Ishikawa (cell line): ENCODE results near the gene VLDLR.

Experiments used
- CEBPB ChIP-seq: IDR thresholded peaks from 2 replicates; pipeline ENCODE4 v1.6.1; 2012
- CREB1 ChIP-seq: IDR thresholded peaks from 2 replicates; pipeline ENCODE4 v1.6.1; 2012; ENCODE audit warnings: low read depth
- EGR1 ChIP-seq: IDR thresholded peaks from 2 replicates; pipeline ENCODE4 v1.6.1; 2012
- EP300 ChIP-seq: IDR thresholded peaks from 2 replicates; pipeline ENCODE4 v1.6.1; 2012; ENCODE audit warnings: borderline replicate concordance
- FOXM1 ChIP-seq: IDR thresholded peaks from 2 replicates; pipeline ENCODE4 v1.6.1; 2012; ENCODE audit warnings: low read depth, borderline replicate concordance
- MAX ChIP-seq: IDR thresholded peaks from 2 replicates; pipeline ENCODE4 v1.6.1; 2012
- NFIC ChIP-seq: IDR thresholded peaks from 2 replicates; pipeline ENCODE4 v1.6.1; 2012
- RAD21 ChIP-seq: IDR thresholded peaks from 2 replicates; pipeline ENCODE4 v1.6.1; 2012; ENCODE audit warnings: low read depth
- REST ChIP-seq: IDR thresholded peaks from 2 replicates; pipeline ENCODE4 v1.6.1; 2012; ENCODE audit warnings: low read depth, mild to moderate bottlenecking
- TAF1 ChIP-seq: IDR thresholded peaks from 2 replicates; pipeline ENCODE4 v1.6.1; 2012; ENCODE audit warnings: low read depth, mild to moderate bottlenecking
- TCF12 ChIP-seq: IDR thresholded peaks from 2 replicates; pipeline ENCODE4 v1.6.1; 2012; ENCODE audit warnings: low read depth
- YY1 ChIP-seq: IDR thresholded peaks from 2 replicates; pipeline ENCODE4 v1.6.1; 2012; ENCODE audit warnings: low read depth
- ZBTB7A ChIP-seq: IDR thresholded peaks from 2 replicates; pipeline ENCODE4 v1.6.1; 2012; ENCODE audit warnings: low read depth
- TF ChIP-seq, protein P1 (sequence below): IDR thresholded peaks from 2 replicates; pipeline ENCODE4 v1.6.1; 2012

The VLDLR gene

DNA sequence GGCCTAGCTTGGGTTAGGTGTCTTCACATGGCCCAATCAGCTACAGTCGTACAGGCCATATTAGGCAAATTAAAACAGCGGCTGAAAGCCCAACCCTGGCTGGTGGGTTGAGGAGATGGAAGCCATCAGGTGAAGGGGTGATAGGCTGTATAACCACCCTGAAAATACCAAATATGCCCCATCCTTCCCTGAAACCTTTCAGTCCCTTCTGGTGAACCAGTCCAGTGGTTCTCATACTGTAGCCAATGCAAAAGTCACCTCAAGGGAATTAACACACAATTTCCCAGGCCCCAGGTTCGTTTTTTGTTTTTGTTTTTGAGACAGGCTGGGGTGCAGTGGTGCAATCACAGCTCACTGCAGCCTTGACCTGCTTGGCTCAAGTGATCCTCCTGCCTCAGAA is 75.9 kb downstream of the VLDLR start:
- no peak for TF ChIP-seq EP300
- TF ChIP-seq TCF12, result no peak
- TF ChIP-seq RAD21, result no peak
- TF ChIP-seq ZBTB7A, result no peak
- TF ChIP-seq YY1, result no peak
- TF ChIP-seq MAX, result no peak
- TF ChIP-seq CREB1, result no peak
- TF ChIP-seq, protein P1, sequence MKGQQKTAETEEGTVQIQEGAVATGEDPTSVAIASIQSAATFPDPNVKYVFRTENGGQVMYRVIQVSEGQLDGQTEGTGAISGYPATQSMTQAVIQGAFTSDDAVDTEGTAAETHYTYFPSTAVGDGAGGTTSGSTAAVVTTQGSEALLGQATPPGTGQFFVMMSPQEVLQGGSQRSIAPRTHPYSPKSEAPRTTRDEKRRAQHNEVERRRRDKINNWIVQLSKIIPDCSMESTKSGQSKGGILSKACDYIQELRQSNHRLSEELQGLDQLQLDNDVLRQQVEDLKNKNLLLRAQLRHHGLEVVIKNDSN, result no peak
- TF ChIP-seq NFIC, result no peak
- TF ChIP-seq FOXM1, result no peak
- no peak for TF ChIP-seq REST
- no peak for TF ChIP-seq CEBPB
- no peak for TF ChIP-seq TAF1
- TF ChIP-seq EGR1, result no peak

GRCh38 chr9:2700398-2700797 is 78.8 kb downstream of the VLDLR start:
- TF ChIP-seq YY1, result no peak

DNA sequence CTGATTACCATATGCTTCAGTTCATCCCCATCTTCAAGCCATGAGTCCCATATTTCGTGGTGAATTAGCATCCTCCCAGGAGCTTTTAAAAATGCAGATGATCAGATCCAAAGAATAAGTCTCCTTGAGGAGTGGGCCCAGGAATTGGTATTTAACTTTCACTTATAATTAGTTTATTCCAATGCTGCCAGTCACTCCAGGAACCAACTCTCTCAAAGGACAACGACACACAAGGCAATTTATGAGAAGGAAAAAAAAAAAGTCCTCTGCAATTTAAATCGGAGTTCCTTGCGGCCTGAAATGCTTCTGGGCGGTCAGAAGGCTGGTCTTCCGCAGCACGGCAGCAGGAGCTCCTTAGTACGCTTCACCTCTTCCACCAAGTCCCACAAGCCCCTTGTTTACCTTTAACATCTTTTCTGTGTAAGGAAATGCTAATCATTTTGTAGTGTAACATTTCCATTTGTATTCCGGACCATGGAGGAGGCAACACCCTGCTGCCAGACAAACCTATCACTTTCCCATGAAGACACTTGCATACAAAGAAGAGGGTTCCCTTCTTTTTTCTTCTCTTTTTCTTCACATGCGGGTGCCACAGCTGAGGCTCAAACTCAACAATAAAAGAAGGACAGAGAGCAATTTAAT is 79.4 kb downstream of the VLDLR start:
- TF ChIP-seq TCF12 (no peak), TAF1 (no peak)

- TF ChIP-seq, protein P1, result no peak
- TF ChIP-seq YY1 (no peak), REST (no peak), EP300 (no peak)
These were observed 82.9 kb downstream of the VLDLR start for GRCh38 chr9:2704504-2704903.
